HG03520 (cell line): ENCODE data around the gene SHISA7.
A peak's percentile ranks its signal among the peaks of the same experiment; 100 is the strongest.

ENCODE experiments used
- ATAC-seq: cut with Tn5 transposase; IDR thresholded peaks from one replicate; pipeline ENCODE4 v1.9.1; 2021; ENCODE audit warnings: mild to moderate bottlenecking, moderate library complexity; ENCODE audit not compliant: unreplicated experiment

Gene SHISA7

GRCh38 chr19:55464039-55464661 is 21.1 kb upstream of the SHISA7 start:
- no peak for ATAC-seq

GRCh38 chr19:55463583-55464031 is 20.5 kb upstream of the SHISA7 start:
- no peak for ATAC-seq

- no peak for ATAC-seq
Measured at GRCh38 chr19:55462722-55463121, 19.6 kb upstream of the SHISA7 start.

GRCh38 chr19:55461974-55462626 is 19.0 kb upstream of the SHISA7 start:
- no peak for ATAC-seq

GRCh38 chr19:55461259-55461973 is 18.3 kb upstream of the SHISA7 start, which contains the start of gene ISOC2:
Gene ISOC2, minus strand, starts transcription at chr19:55461642. Its CDS starts 5,156 bp downstream, at chr19:55456486.
- peak; percentile 91 for ATAC-seq

GRCh38 chr19:55460670-55461258 is 17.7 kb upstream of the SHISA7 start:
- no peak for ATAC-seq

- ATAC-seq, result no peak
Measured at GRCh38 chr19:55459950-55460657, 17.0 kb upstream of the SHISA7 start.

- no peak for ATAC-seq
Measured at GRCh38 chr19:55459551-55459949, 16.4 kb upstream of the SHISA7 start.

GRCh38 chr19:55457683-55458457 is 14.8 kb upstream of the SHISA7 start:
- ATAC-seq, result no peak

- ATAC-seq, result no peak
Measured at GRCh38 chr19:55456347-55456746, 13.2 kb upstream of the SHISA7 start.

- no peak for ATAC-seq
Measured at GRCh38 chr19:55455576-55456235, 12.6 kb upstream of the SHISA7 start.

- ATAC-seq, result no peak
Measured at GRCh38 chr19:55454787-55455243, 11.7 kb upstream of the SHISA7 start.

GRCh38 chr19:55453511-55454260 is 10.6 kb upstream of the SHISA7 start:
- no peak for ATAC-seq

GRCh38 chr19:55452749-55453346 is 9.7 kb upstream of the SHISA7 start:
- ATAC-seq, result no peak

- ATAC-seq, result no peak
Measured at GRCh38 chr19:55451965-55452748, 9.1 kb upstream of the SHISA7 start.

GRCh38 chr19:55451163-55451964 is 8.3 kb upstream of the SHISA7 start:
- ATAC-seq, result no peak

GRCh38 chr19:55449469-55449868 is 6.4 kb upstream of the SHISA7 start:
- ATAC-seq, result no peak
